A549 (cell line): Measurements from ENCODE around the gene ACSF3. TPM values are rescaled to one million over a fixed set of nuclear protein-coding genes. Genes with fewer than 3 reads are reported as not detected.

Experiments used
- ATAC-seq, 2 experiments: fragments of 200-7000 bp in 1 of 2; fragments of >200 bp in 1 of 2; cut with Nextera tagmentation in 1 of 2; cut with Tn5 transposase in 1 of 2; 3 replicates each; pipeline versions ENCODE4 v1.8.0 to v1.9.1; 2018 to 2020; ENCODE audit warnings: mild to moderate bottlenecking in 1 of 2, moderate library complexity in 1 of 2
- CTCF ChIA-PET: fragments of 300-600 bp; sonication (Branson Sonifier 250); formaldehyde crosslinking; extraction: SDS; loops from one replicate; lab custom pipeline; 2021; ENCODE audit warnings: antibody characterized with exemption, inconsistent platforms; lab: Yijun Ruan, JAX
- POLR2A ChIA-PET: fragments of 350-600 bp; formaldehyde crosslinking; extraction: SDS; loops from one replicate; lab custom pipeline; 2021; ENCODE audit warnings: antibody characterized with exemption, inconsistent platforms; lab: Yijun Ruan, JAX
- DNase-seq, 2 experiments: peaks; one replicate each; pipeline versions ENCODE4 v3.0.0 to v3.0.0-alpha.2; 2011 to 2016; ENCODE audit warnings: low read depth in 1 of 2, low spot score in 1 of 2
- FAIRE-seq: peaks from 2 replicates; lab custom pipeline; 2011; peaks lifted over from hg19 to GRCh38; lab: Jason Lieb, UNC
- H3K27ac ChIP-seq, 2 experiments: fragments of >200 bp; sonication (Bioruptor Twin); formaldehyde crosslinking; 3 replicates each; pipeline ENCODE4 v1.5.1; 2016 to 2017
- H3K4me1 ChIP-seq: fragments of >200 bp; sonication (Bioruptor Twin); formaldehyde crosslinking; 3 replicates; pipeline ENCODE4 v1.6.1; 2016
- H3K4me2 ChIP-seq: fragments of >200 bp; sonication (Bioruptor Twin); formaldehyde crosslinking; 3 replicates; pipeline ENCODE4 v1.6.1; 2016
- H3K4me3 ChIP-seq: fragments of >200 bp; sonication (Bioruptor Twin); formaldehyde crosslinking; 3 replicates; pipeline ENCODE4 v1.5.1; 2016
- H3K9me3 ChIP-seq: fragments of >200 bp; sonication (Bioruptor Twin); formaldehyde crosslinking; 3 replicates; pipeline ENCODE4 v1.6.1; 2016
- CBX2 ChIP-seq: fragments of 200-600 bp; sonication (generic); IDR thresholded peaks from 2 replicates; pipeline ENCODE4 v1.6.1; 2016; ENCODE audit warnings: low read depth, mild to moderate bottlenecking, borderline replicate concordance
- GATA3 ChIP-seq: IDR thresholded peaks from 2 replicates; pipeline ENCODE4 v1.6.1; 2012; ENCODE audit warnings: borderline replicate concordance
- HDAC2 ChIP-seq: fragments of 200-600 bp; sonication (generic); IDR thresholded peaks from 2 replicates; pipeline ENCODE4 v1.6.1; 2016
- KDM1A ChIP-seq: fragments of 200-600 bp; sonication (generic); IDR thresholded peaks from 2 replicates; pipeline ENCODE4 v1.6.1; 2016; ENCODE audit warnings: low read depth, mild to moderate bottlenecking
- KDM5A ChIP-seq: fragments of 200-600 bp; sonication (generic); IDR thresholded peaks from 2 replicates; pipeline ENCODE4 v1.6.1; 2016; ENCODE audit warnings: antibody characterized with exemption, mild to moderate bottlenecking
- ZNF302 ChIP-seq: fragments of 250-450 bp; sonication (Bioruptor Pico); IDR thresholded peaks from 2 replicates; pipeline ENCODE4 v1.9.0; 2021; ENCODE audit warnings: inconsistent platforms, mild to moderate bottlenecking, moderate library complexity
- WGBS: methylation state at CpG from one replicate; pipeline ENCODE4 v1.1.6; 2017; ENCODE audit errors: missing lambda C conversion rate; 5-methylcytosine and 5-hydroxymethylcytosine counted together
- polyA plus RNA-seq, 4 experiments: library from polyadenylated mRNA; depleted of rRNA in 3 of 4; stranded (reverse); fragments of >200 nt; fragmentation: RNase III in 1 of 4; extraction: RNeasy Plus Mini Kit Qiagen cat#74134 plus additional on column Dnase treatment in 1 of 4; gene quantifications; 2 replicates in 3 of 4; 3 replicates in 1 of 4; pipeline ENCODE4 v1.2.3, GENCODE V29; 2011 to 2017
- TF ChIP-seq, protein P1 (sequence below): fragments of >200 bp; sonication (Bioruptor Twin); formaldehyde crosslinking; IDR thresholded peaks from 2 replicates; pipeline ENCODE4 v1.6.1; 2016
- TF ChIP-seq, protein P2 (sequence below): fragments of 250-450 bp; sonication (Bioruptor Pico); IDR thresholded peaks from 2 replicates; pipeline ENCODE4 v1.5.0; 2020; ENCODE audit warnings: low read depth, mild to moderate bottlenecking, moderate library complexity
- TF ChIP-seq, protein P3 (sequence below): fragments of 450-650 bp; IDR thresholded peaks from 2 replicates; pipeline ENCODE4 v1.6.1; 2014; ENCODE audit warnings: antibody characterized with exemption

ACSF3 gene
- polyA plus RNA-seq, 2 of the 4 experiments (the other 2 are of a cell fraction) = 9.8 to 13.1 TPM

DNA sequence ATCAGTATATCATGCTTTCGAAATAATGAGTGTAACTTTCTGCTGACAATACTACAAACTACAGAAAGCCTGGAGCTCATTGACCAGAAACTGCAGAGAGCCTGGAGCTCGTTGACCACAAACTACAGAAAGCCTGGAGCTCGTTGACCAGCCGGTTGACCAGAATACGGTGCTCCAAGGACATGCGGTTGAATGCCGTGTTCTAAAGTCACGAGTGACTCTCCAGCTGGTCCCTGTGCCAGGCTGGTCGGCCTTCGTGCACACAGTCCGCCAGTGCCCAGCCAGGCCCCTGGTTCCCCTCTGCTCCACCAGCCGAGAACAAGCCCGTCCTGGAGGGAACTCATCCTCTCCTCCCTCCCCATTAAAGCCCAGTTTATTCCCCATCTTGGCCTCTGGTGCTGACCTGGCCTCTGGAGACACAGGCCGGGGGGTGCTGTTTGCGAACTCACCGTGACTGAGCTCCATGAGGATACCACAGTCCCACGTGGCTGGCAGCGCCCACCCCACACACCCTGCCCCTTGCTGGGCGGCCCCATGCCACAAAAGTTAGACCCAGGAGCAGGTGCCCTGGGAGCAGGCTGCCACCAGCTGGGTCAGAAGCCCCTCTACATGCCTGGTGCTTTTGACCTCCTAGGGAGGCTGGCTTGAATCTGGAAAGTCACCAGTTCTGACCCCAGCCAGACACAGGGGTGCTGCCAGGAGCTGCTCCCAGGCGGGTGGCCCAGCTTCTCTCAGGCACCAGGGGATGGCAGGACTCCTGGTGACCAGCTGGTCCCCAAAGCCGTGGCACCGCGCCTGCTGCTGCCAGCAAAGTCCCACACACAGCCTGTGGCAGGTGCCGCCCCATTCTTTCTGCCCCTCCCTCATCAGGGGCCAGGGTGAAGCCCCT lies 62.4 kb downstream of the ACSF3 start:
- WGBS = 80% methylated on average over 24 of the region's 24 CpGs
- DNase-seq (no peak), FAIRE-seq (no peak), ATAC-seq (peak in 1 of 2 experiments; percentile 11; a peak in 3 of 6 replicates)
- H3K27ac ChIP-seq = no peak overlapping the region
- no peaks in the 10 kb centered on the region for H3K4me1 ChIP-seq
- no peak overlapping the region for H3K4me3 ChIP-seq
- TF ChIP-seq GATA3 (no peak), KDM5A (no peak), HDAC2 (no peak), KDM1A (no peak), CBX2 (no peak)
- TF ChIP-seq, protein P1, sequence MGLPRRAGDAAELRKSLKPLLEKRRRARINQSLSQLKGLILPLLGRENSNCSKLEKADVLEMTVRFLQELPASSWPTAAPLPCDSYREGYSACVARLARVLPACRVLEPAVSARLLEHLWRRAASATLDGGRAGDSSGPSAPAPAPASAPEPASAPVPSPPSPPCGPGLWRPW = no peak
- TF ChIP-seq, protein P2, sequence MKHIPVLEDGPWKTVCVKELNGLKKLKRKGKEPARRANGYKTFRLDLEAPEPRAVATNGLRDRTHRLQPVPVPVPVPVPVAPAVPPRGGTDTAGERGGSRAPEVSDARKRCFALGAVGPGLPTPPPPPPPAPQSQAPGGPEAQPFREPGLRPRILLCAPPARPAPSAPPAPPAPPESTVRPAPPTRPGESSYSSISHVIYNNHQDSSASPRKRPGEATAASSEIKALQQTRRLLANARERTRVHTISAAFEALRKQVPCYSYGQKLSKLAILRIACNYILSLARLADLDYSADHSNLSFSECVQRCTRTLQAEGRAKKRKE (CRISPR knock-in tag) = no peak
- TF ChIP-seq, protein P3, sequence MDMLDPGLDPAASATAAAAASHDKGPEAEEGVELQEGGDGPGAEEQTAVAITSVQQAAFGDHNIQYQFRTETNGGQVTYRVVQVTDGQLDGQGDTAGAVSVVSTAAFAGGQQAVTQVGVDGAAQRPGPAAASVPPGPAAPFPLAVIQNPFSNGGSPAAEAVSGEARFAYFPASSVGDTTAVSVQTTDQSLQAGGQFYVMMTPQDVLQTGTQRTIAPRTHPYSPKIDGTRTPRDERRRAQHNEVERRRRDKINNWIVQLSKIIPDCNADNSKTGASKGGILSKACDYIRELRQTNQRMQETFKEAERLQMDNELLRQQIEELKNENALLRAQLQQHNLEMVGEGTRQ = no peak
- peaks cover 4% of the 10 kb centered on the region; the same call in 2 of the 3 replicates for H3K9me3 ChIP-seq
- no peak overlapping the region for H3K4me2 ChIP-seq
- ChIA-PET POLR2A (no interaction called here), CTCF (interaction anchor here (3.6 kb wide), 1 partner anchor 11 kb away, joined by 21 read pairs; no protein-coding TSS in a partner anchor)

DNA sequence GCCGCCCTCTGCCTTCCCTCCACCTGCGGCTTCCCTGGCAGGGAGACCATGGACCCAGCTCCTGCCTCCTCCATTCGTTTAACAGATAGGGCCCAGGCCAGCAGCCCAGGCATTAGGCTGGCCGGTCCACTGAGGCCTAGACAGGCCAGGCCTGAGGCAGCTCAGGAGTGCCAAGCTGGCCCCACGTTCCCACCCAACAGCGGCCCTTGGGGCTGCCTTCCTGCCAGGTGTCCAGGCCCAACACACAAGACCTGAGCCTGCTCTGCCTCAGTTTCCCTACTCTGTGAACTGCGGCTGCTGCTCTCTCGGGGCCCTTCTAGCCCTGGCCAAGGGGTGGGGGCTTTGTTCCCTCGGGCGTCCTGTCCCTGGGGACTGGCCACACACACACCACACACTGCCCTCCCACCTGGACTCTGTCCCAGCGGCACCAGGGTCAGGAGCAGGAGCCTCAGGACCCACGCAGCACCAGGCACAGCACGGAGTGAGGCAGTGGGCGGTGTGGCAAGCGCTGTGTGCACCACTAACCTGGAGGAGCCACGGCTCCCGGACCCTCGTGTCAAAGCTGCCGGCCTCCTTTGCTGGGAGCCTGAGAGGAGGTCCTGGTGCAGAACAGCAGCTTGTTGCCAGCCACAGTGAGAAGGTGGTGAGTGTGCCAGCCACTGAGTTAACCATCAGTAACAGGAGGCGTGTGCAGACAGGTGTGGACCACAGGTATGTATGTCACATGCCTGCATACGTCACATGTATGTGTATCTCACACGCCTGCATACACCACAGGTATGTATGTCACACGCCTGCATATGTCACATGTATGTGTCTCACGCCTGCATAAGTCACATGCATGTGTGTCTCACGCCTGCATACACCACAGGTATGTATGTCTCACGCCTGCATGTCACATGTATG lies 63.3 kb downstream of the ACSF3 start:
- no peak overlapping the region for H3K4me2 ChIP-seq
- TF ChIP-seq, protein P3 = 0 out of 2 replicates have a peak, but pooled peaks have one; percentile 3
- no peak for TF ChIP-seq HDAC2
- no peak overlapping the region for H3K4me3 ChIP-seq
- 71% methylated on average over 17 of the region's 26 CpGs for WGBS
- ATAC-seq (peak in 1 of 2 experiments; percentile 18; a peak in 2 of 6 replicates), DNase-seq (no peak), FAIRE-seq (no peak)
- ChIA-PET CTCF (interaction anchor here (3.6 kb wide), 1 partner anchor 10 kb away, joined by 21 read pairs; no protein-coding TSS in a partner anchor), POLR2A (no interaction called here)
- no peak overlapping the region for H3K27ac ChIP-seq
- peaks cover 4% of the 10 kb centered on the region; the same call in 2 of the 3 replicates for H3K9me3 ChIP-seq
- no peaks in the 10 kb centered on the region for H3K4me1 ChIP-seq

DNA sequence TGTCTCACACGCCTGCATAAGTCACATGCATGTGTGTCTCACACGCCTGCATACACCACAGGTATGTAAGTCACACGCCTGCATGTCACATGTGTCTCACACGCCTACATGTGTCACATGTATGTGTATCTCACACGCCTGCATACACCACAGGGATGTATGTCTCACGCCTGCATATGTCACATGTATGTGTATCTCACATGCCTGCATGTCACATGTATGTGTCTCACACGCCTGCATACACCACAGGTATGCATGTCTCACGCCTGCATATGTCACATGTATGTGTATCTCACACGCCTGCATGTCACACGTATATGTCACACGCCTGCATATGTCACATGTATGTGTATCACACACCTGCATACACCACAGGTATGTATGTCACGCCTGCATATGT lies 64.1 kb downstream of the ACSF3 start:
- TF ChIP-seq, protein P3 = peak; percentile 5; the same call in 1 of the 2 replicates
- no peak for TF ChIP-seq ZNF302
- WGBS = 62% methylated on average over 12 of the region's 12 CpGs
- no peak overlapping the region for H3K4me2 ChIP-seq
- FAIRE-seq (no peak), ATAC-seq (no peak), DNase-seq (no peak)
- H3K27ac ChIP-seq = no peak overlapping the region
- H3K4me1 ChIP-seq = no peaks in the 10 kb centered on the region
- POLR2A ChIA-PET = no interaction called here
- no peak overlapping the region for H3K4me3 ChIP-seq
- H3K9me3 ChIP-seq = peaks cover 4% of the 10 kb centered on the region; the same call in 2 of the 3 replicates
- CTCF ChIA-PET = no interaction called here
